Cardiac fibroblast (primary cell): Measurements from ENCODE around the gene EMP3.

Experiments used
- DNase-seq, 2 donors: peaks; one replicate each; pipeline versions ENCODE4 v3.0.0 to v3.0.0-alpha.2; 2010; ENCODE audit warnings: low read depth in 2 of 2
- H3K4me3 ChIP-seq, 2 donors: replicated peaks in 1 of 2; 1 replicate in 1 of 2; 2 replicates in 1 of 2; pipeline ENCODE4 v1.5.1; 2011; ENCODE audit warnings: low read depth in 2 of 2, low read length in 2 of 2, mild to moderate bottlenecking in 2 of 2, moderate library complexity in 1 of 2
- CTCF ChIP-seq: IDR thresholded peaks from one replicate; pipeline ENCODE4 v1.5.1; 2011; ENCODE audit warnings: low read depth, mild to moderate bottlenecking, low read length, inconsistent platforms

Gene EMP3

GRCh38 chr19:48346191-48346590, 20.8 kb downstream of the EMP3 start:
- DNase-seq: peak in 1 of 2 donors; percentile 34
- no peak for TF ChIP-seq CTCF

GRCh38 chr19:48348045-48348444, 22.7 kb downstream of the EMP3 start:
- TF ChIP-seq CTCF: no peak
- H3K4me3 ChIP-seq: no peak overlapping the region
- peak in 1 of 2 donors; percentile 36 for DNase-seq

More at GRCh38 chr19:48346191-48346590, 20.8 kb downstream of the EMP3 start:
- no peak overlapping the region for H3K4me3 ChIP-seq

- TF ChIP-seq CTCF: no peak
- DNase-seq: no peak
- H3K4me3 ChIP-seq: no peak overlapping the region
These were observed 23.4 kb downstream of the EMP3 start for GRCh38 chr19:48348737-48349136.

- DNase-seq: no peak
- H3K4me3 ChIP-seq: no peak overlapping the region
- TF ChIP-seq CTCF: no peak
These were observed 25.5 kb downstream of the EMP3 start for GRCh38 chr19:48350856-48351255.

GRCh38 chr19:48351341-48351752, 26.0 kb downstream of the EMP3 start:
- peak; percentile 66 to 68 for DNase-seq
- no peak overlapping the region for H3K4me3 ChIP-seq
- peak; percentile 85 for TF ChIP-seq CTCF

GRCh38 chr19:48353677-48354076, 28.3 kb downstream of the EMP3 start:
- no peak overlapping the region for H3K4me3 ChIP-seq
- no peak for DNase-seq
- TF ChIP-seq CTCF: no peak

GRCh38 chr19:48354332-48354992, 29.1 kb downstream of the EMP3 start:
- no peak for DNase-seq
- TF ChIP-seq CTCF: no peak
- no peak overlapping the region for H3K4me3 ChIP-seq
